Activated CD4-positive, alpha-beta T cell treated with anti-CD3 and anti-CD28 coated beads for 36 hours (primary cell): ENCODE data around the gene NPLOC4. TPM values are rescaled to one million over a fixed set of nuclear protein-coding genes. Genes with fewer than 3 reads are reported as not detected.

Experiments used
- ATAC-seq: fragments of 200-7000 bp; cut with Tn5 transposase; one replicate; pipeline ENCODE4 v1.10.0; 2021; ENCODE audit warnings: mild to moderate bottlenecking, moderate library complexity
- CTCF ChIA-PET: fragments of 350-600 bp; sonication (Branson Sonifier 250); formaldehyde crosslinking; loops from one replicate; lab custom pipeline; 2021; ENCODE audit warnings: antibody characterized with exemption; lab: Charles Lee
- POLR2A ChIA-PET: fragments of 350-600 bp; sonication (Branson Sonifier 250); formaldehyde crosslinking; loops from one replicate; lab custom pipeline; 2021; ENCODE audit warnings: antibody characterized with exemption, inconsistent platforms; lab: Charles Lee
- DNase-seq: peaks from one replicate; pipeline ENCODE4 v3.0.0-alpha.2; 2020
- H3K27ac Mint-ChIP-seq: one replicate; pipeline ENCODE4 v1.8.0; 2021; ENCODE audit warnings: mixed read lengths
- H3K27me3 Mint-ChIP-seq: one replicate; pipeline ENCODE4 v1.8.0; 2021; ENCODE audit warnings: mixed read lengths
- H3K36me3 Mint-ChIP-seq: one replicate; pipeline ENCODE4 v1.8.0; 2021; ENCODE audit warnings: low read depth, mixed read lengths
- H3K4me1 Mint-ChIP-seq: one replicate; pipeline ENCODE4 v1.8.0; 2021; ENCODE audit warnings: mixed read lengths
- H3K4me3 Mint-ChIP-seq: one replicate; pipeline ENCODE4 v1.8.0; 2021; ENCODE audit warnings: mild to moderate bottlenecking, moderate library complexity, mixed read lengths
- H3K9me3 Mint-ChIP-seq: one replicate; pipeline ENCODE4 v1.8.0; 2021; ENCODE audit warnings: low read depth, mixed read lengths
- intact Hi-C, 2 experiments: fragments of 100-400 bp; cut with DNase I in 1 of 2; cut with micrococcal nuclease in 1 of 2; formaldehyde crosslinking; loops; one replicate each; pipeline versions ENCODE4 v1.14.2 to v1.15.1; 2022 to 2024; cut with DNase I, micrococcal nuclease
- total RNA-seq, 2 experiments: library from RNA; stranded (reverse); gene quantifications; one replicate each; pipeline ENCODE4 v1.2.3, GENCODE V29; 2021

The NPLOC4 gene
- total RNA-seq, 2 experiments from 2014 or later, result 71.8 to 93.1 TPM

- no peak for DNase-seq
- POLR2A ChIA-PET, result no interaction called here
- intact Hi-C loops, result no loop called here
- CTCF ChIA-PET, result no interaction called here
- Mint-ChIP-seq H3K4me1 (peaks cover 3% of the 10 kb centered on the region), H3K9me3 (no peaks in the 10 kb centered on the region), H3K4me3 (no peak overlapping the region), H3K27me3 (no peaks in the 10 kb centered on the region), H3K36me3 (peaks cover 26% of the 10 kb centered on the region), H3K27ac (no peak overlapping the region)
- no peak for ATAC-seq
Measured at GRCh38 chr17:81544281-81544974, 92.5 kb downstream of the NPLOC4 start.

- intact Hi-C loops, result no loop called here
- H3K36me3 Mint-ChIP-seq, result peaks cover 21% of the 10 kb centered on the region
- H3K4me1 Mint-ChIP-seq, result no peaks in the 10 kb centered on the region
- no peak for DNase-seq
- no peaks in the 10 kb centered on the region for H3K27me3 Mint-ChIP-seq
- ChIA-PET CTCF (no interaction called here), POLR2A (no interaction called here)
- no peaks in the 10 kb centered on the region for H3K9me3 Mint-ChIP-seq
- no peak for ATAC-seq
- H3K27ac Mint-ChIP-seq, result no peak overlapping the region
- H3K4me3 Mint-ChIP-seq, result no peak overlapping the region
Measured at GRCh38 chr17:81543756-81544155, 93.2 kb downstream of the NPLOC4 start.

GRCh38 chr17:81543339-81543675, 93.6 kb downstream of the NPLOC4 start:
- no peaks in the 10 kb centered on the region for H3K4me1 Mint-ChIP-seq
- DNase-seq, result no peak
- ATAC-seq, result no peak
- CTCF ChIA-PET, result interaction anchor here (0.7 kb wide), 1 partner anchor 70 kb away, joined by 6 read pairs; no protein-coding TSS in a partner anchor
- peaks cover 21% of the 10 kb centered on the region for H3K36me3 Mint-ChIP-seq
- no peaks in the 10 kb centered on the region for H3K27me3 Mint-ChIP-seq
- no peak overlapping the region for H3K4me3 Mint-ChIP-seq
- intact Hi-C loops, result no loop called here
- H3K9me3 Mint-ChIP-seq, result no peaks in the 10 kb centered on the region
- POLR2A ChIA-PET, result no interaction called here
- H3K27ac Mint-ChIP-seq, result no peak overlapping the region

GRCh38 chr17:81542431-81543338, 94.2 kb downstream of the NPLOC4 start:
- peaks cover 2% of the 10 kb centered on the region for H3K27me3 Mint-ChIP-seq
- no peaks in the 10 kb centered on the region for H3K4me1 Mint-ChIP-seq
- no peaks in the 10 kb centered on the region for H3K9me3 Mint-ChIP-seq
- no peak for ATAC-seq
- no peak for DNase-seq
- intact Hi-C loops, result no loop called here
- no peak overlapping the region for H3K4me3 Mint-ChIP-seq
- CTCF ChIA-PET, result interaction anchor here (0.7 kb wide), 1 partner anchor 71 kb away, joined by 6 read pairs; no protein-coding TSS in a partner anchor
- peaks cover 24% of the 10 kb centered on the region for H3K36me3 Mint-ChIP-seq
- POLR2A ChIA-PET, result no interaction called here
- H3K27ac Mint-ChIP-seq, result no peak overlapping the region

- Mint-ChIP-seq H3K4me1 (no peaks in the 10 kb centered on the region), H3K4me3 (no peak overlapping the region), H3K27me3 (peaks cover 3% of the 10 kb centered on the region), H3K9me3 (no peaks in the 10 kb centered on the region), H3K36me3 (peaks cover 13% of the 10 kb centered on the region), H3K27ac (no peak overlapping the region)
- no peak for DNase-seq
- ATAC-seq, result no peak
- intact Hi-C loops, result no loop called here
- ChIA-PET POLR2A (no interaction called here), CTCF (no interaction called here)
Measured at GRCh38 chr17:81541123-81541522, 95.8 kb downstream of the NPLOC4 start.

- Mint-ChIP-seq H3K36me3 (peaks cover 11% of the 10 kb centered on the region), H3K27me3 (peaks cover 8% of the 10 kb centered on the region), H3K4me3 (no peak overlapping the region), H3K9me3 (no peaks in the 10 kb centered on the region), H3K27ac (no peak overlapping the region), H3K4me1 (no peaks in the 10 kb centered on the region)
- ChIA-PET CTCF (interaction anchor here (1.0 kb wide), 1 partner anchor 22 kb away, joined by 3 read pairs; no protein-coding TSS in a partner anchor), POLR2A (no interaction called here)
- DNase-seq (no peak), ATAC-seq (no peak)
- intact Hi-C loops, result no loop called here
Measured at GRCh38 chr17:81540676-81541027, 96.3 kb downstream of the NPLOC4 start.

- Mint-ChIP-seq H3K4me3 (no peak overlapping the region), H3K27me3 (peaks cover 8% of the 10 kb centered on the region), H3K27ac (no peak overlapping the region), H3K36me3 (peaks cover 11% of the 10 kb centered on the region), H3K9me3 (no peaks in the 10 kb centered on the region), H3K4me1 (no peaks in the 10 kb centered on the region)
- ATAC-seq (no peak), DNase-seq (no peak)
- intact Hi-C loops, result no loop called here
- ChIA-PET CTCF (interaction anchor here (1.0 kb wide), 1 partner anchor 21 kb away, joined by 3 read pairs; no protein-coding TSS in a partner anchor), POLR2A (no interaction called here)
Measured at GRCh38 chr17:81539961-81540675, 96.8 kb downstream of the NPLOC4 start.

- Mint-ChIP-seq H3K9me3 (no peaks in the 10 kb centered on the region), H3K4me1 (no peaks in the 10 kb centered on the region), H3K4me3 (no peak overlapping the region), H3K36me3 (peaks cover 11% of the 10 kb centered on the region), H3K27me3 (peaks cover 11% of the 10 kb centered on the region), H3K27ac (no peak overlapping the region)
- CTCF ChIA-PET, result no interaction called here
- ATAC-seq (no peak), DNase-seq (no peak)
- intact Hi-C loops, result no loop called here
- POLR2A ChIA-PET, result no interaction called here
Measured at GRCh38 chr17:81539571-81539900, 97.4 kb downstream of the NPLOC4 start.

- H3K27me3 Mint-ChIP-seq, result peaks cover 13% of the 10 kb centered on the region
- DNase-seq (no peak), ATAC-seq (no peak)
- intact Hi-C loops, result no loop called here
- ChIA-PET CTCF (interaction anchor here (0.5 to 0.9 kb wide), 2 partner anchors 36 to 54 kb away, joined by 3 read pairs; no protein-coding TSS in a partner anchor), POLR2A (no interaction called here)
- H3K4me1 Mint-ChIP-seq, result no peaks in the 10 kb centered on the region
- peaks cover 11% of the 10 kb centered on the region for H3K36me3 Mint-ChIP-seq
- no peak overlapping the region for H3K4me3 Mint-ChIP-seq
- H3K9me3 Mint-ChIP-seq, result no peaks in the 10 kb centered on the region
- no peak overlapping the region for H3K27ac Mint-ChIP-seq
Measured at GRCh38 chr17:81538651-81539570, 98.0 kb downstream of the NPLOC4 start.

- H3K4me3 Mint-ChIP-seq, result no peak overlapping the region
- no peaks in the 10 kb centered on the region for H3K4me1 Mint-ChIP-seq
- intact Hi-C loops, result no loop called here
- DNase-seq (no peak), ATAC-seq (no peak)
- no peak overlapping the region for H3K27ac Mint-ChIP-seq
- POLR2A ChIA-PET, result no interaction called here
- H3K9me3 Mint-ChIP-seq, result no peaks in the 10 kb centered on the region
- H3K27me3 Mint-ChIP-seq, result peaks cover 16% of the 10 kb centered on the region
- CTCF ChIA-PET, result interaction anchor here (0.5 to 0.9 kb wide), 3 partner anchors 37 to 283 kb away, joined by 3 read pairs; no protein-coding TSS in a partner anchor
- peaks cover 11% of the 10 kb centered on the region for H3K36me3 Mint-ChIP-seq
Measured at GRCh38 chr17:81537856-81538555, 98.9 kb downstream of the NPLOC4 start.
